IPS-18a (cell line): ENCODE measurements around the gene JAZF1.
"Not testable (repeated sequence)": the region's sequence is repeated elsewhere in the genome, so short reads cannot be mapped to it uniquely, and the experiment has no call there.

Experiments used
- H3K27ac ChIP-seq: one replicate; pipeline ENCODE4 v1.5.1; 2013; ENCODE audit warnings: low read length
- H3K27me3 ChIP-seq: one replicate; pipeline ENCODE4 v1.6.1; 2013; ENCODE audit warnings: mild to moderate bottlenecking, low read length; ENCODE audit not compliant: control insufficient read depth, insufficient read depth
- H3K36me3 ChIP-seq: one replicate; pipeline ENCODE4 v1.6.1; 2013; ENCODE audit warnings: low read depth, low read length; ENCODE audit not compliant: control insufficient read depth
- H3K4me1 ChIP-seq: one replicate; pipeline ENCODE4 v1.6.1; 2013; ENCODE audit warnings: low read depth, low read length; ENCODE audit not compliant: control insufficient read depth
- H3K4me3 ChIP-seq: one replicate; pipeline ENCODE4 v1.5.1; 2013; ENCODE audit warnings: low read length
- H3K9ac ChIP-seq: one replicate; pipeline ENCODE4 v1.6.1; 2013; ENCODE audit warnings: mild to moderate bottlenecking, low read length, moderate library complexity
- H3K9me3 ChIP-seq: one replicate; pipeline ENCODE4 v1.6.1; 2013; ENCODE audit warnings: low read depth, low read length; ENCODE audit not compliant: control insufficient read depth

The JAZF1 gene

GRCh38 chr7:28028471-28028870 is 152.1 kb downstream of the JAZF1 start:
- H3K27me3 ChIP-seq = no peaks in the 10 kb centered on the region

GRCh38 chr7:28026237-28026636 is 154.4 kb downstream of the JAZF1 start:
- no peak overlapping the region for H3K4me3 ChIP-seq
- no peaks in the 10 kb centered on the region for H3K27me3 ChIP-seq
- no peaks in the 10 kb centered on the region for H3K4me1 ChIP-seq
- H3K9ac ChIP-seq = no peak overlapping the region
- H3K9me3 ChIP-seq = no peaks in the 10 kb centered on the region
- no peak overlapping the region for H3K27ac ChIP-seq
- H3K36me3 ChIP-seq = no peaks in the 10 kb centered on the region

More at GRCh38 chr7:28028471-28028870, 152.1 kb downstream of the JAZF1 start:
- no peak overlapping the region for H3K4me3 ChIP-seq
- H3K27ac ChIP-seq = no peak overlapping the region
- no peaks in the 10 kb centered on the region for H3K9me3 ChIP-seq
- H3K9ac ChIP-seq = no peak overlapping the region
- H3K4me1 ChIP-seq = no peaks in the 10 kb centered on the region
- no peaks in the 10 kb centered on the region for H3K36me3 ChIP-seq

DNA sequence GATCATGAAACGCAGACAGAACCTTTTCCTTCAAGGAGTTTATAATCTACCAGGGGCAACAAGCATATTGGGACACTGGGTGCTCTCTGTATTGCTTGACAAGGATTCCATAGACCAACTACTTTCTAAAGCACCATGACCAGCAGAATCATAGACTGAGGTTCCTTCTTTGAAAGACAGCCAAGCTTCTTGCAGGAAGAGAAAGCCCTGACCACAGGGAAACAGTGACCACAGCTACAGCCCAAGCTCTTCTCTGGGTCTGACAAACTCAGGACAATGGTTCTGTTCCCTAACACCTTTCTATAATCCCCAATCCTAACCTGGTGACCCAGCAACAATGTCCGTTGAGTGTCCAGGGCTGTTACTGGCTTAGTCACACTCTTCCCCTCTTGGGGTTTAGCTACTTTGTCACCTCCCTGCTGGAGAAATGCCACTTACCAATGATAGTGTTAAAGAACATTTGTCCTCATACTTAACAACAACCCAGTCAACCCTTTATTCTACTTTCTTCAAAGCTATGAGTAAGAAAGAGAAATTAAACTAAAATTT is 155.7 kb downstream of the JAZF1 start:
- no peaks in the 10 kb centered on the region for H3K36me3 ChIP-seq
- H3K27ac ChIP-seq = no peak overlapping the region
- no peaks in the 10 kb centered on the region for H3K9me3 ChIP-seq

GRCh38 chr7:28020302-28020940 is 160.2 kb downstream of the JAZF1 start:
- peaks cover 6% of the 10 kb centered on the region for H3K4me1 ChIP-seq
- no peak overlapping the region for H3K9ac ChIP-seq
- H3K4me3 ChIP-seq = no peak overlapping the region
- no peaks in the 10 kb centered on the region for H3K36me3 ChIP-seq
- H3K9me3 ChIP-seq = no peaks in the 10 kb centered on the region
- no peaks in the 10 kb centered on the region for H3K27me3 ChIP-seq
- no peak overlapping the region for H3K27ac ChIP-seq

More for the DNA sequence above, 155.7 kb downstream of the JAZF1 start:
- Histone ChIP-seq H3K27me3 (no peaks in the 10 kb centered on the region), H3K4me3 (no peak overlapping the region), H3K9ac (no peak overlapping the region), H3K4me1 (peaks cover 4% of the 10 kb centered on the region)

DNA sequence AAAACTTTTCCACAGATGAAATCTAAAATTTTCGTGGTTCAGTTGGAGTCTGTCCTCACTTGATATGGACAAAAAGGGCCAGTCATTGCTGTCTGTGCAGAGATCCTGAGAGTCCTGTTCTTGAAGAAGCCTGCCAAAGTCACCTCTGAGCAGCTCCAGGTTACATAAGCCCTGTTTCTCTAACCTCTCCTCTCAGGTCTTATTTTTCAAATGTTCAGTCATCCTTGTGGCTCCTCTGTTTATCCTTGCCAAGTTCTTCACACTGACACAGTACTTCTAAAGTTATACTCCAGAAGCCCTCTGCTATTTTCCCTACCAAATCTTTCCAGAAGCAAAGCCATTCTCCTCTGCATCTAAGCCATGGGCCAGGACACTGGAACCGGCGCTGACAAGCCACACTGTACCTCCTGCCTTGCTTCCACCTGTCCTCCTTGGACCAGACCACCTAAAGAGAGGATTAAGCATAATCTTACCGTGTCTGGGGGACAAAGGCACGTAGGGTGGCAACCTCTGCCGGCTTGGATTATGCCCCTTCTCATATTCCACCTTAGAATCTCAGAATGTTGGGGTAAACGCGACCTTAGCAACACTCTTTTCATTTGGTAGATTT is 161.6 kb downstream of the JAZF1 start:
- Histone ChIP-seq H3K9ac (no peak overlapping the region), H3K9me3 (peaks cover 3% of the 10 kb centered on the region), H3K4me1 (peaks cover 6% of the 10 kb centered on the region), H3K4me3 (no peak overlapping the region), H3K27me3 (no peaks in the 10 kb centered on the region), H3K27ac (no peak overlapping the region), H3K36me3 (no peaks in the 10 kb centered on the region)

DNA sequence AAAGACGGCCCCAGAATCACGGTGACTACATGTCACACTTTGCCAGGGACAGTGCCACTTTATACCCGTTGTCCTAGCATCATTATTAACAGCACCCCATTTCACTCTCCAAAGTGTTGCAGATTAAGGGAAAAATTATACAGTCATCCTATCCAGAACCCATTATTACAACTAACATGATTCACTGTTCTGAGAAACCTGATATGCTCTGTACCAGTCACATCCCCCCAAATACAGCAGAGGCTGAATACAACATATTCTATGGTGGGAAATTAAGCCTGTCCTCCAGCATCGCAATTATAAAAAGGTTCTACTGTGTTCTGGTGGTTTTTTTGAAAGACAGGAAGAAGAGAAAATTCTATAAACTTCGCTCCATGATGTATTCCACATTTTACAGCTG is 162.1 kb downstream of the JAZF1 start:
- no peak overlapping the region for H3K27ac ChIP-seq

GRCh38 chr7:28018020-28018419 is 162.6 kb downstream of the JAZF1 start:
- no peak overlapping the region for H3K27ac ChIP-seq
- H3K27me3 ChIP-seq = no peaks in the 10 kb centered on the region
- no peak overlapping the region for H3K9ac ChIP-seq
- H3K4me1 ChIP-seq = peaks cover 6% of the 10 kb centered on the region
- H3K9me3 ChIP-seq = peaks cover 3% of the 10 kb centered on the region
- no peak overlapping the region for H3K4me3 ChIP-seq
- H3K36me3 ChIP-seq = no peaks in the 10 kb centered on the region

More for the DNA sequence above, 162.1 kb downstream of the JAZF1 start:
- Histone ChIP-seq H3K4me3 (no peak overlapping the region), H3K36me3 (no peaks in the 10 kb centered on the region), H3K9me3 (peaks cover 3% of the 10 kb centered on the region), H3K9ac (no peak overlapping the region), H3K4me1 (peaks cover 6% of the 10 kb centered on the region), H3K27me3 (no peaks in the 10 kb centered on the region)

DNA sequence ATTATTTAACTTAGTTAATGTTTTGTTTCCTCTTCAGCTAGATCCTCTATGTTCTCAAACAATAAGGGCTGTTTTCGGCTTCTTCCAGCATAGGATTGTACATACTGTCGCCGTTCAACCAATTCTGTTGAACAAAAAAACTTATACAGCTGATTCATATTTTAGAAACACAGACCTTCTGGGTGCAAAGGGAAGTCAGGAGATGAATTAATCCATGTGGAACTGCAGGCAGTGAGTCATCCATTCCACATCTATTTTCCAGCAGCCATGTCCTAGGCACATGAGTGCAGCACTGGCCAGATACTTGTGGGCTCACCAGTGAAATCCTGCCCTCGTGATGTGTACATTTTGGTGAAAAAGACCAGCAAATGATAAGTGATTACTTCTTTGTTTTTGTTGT is 163.2 kb downstream of the JAZF1 start:
- peaks cover 6% of the 10 kb centered on the region for H3K4me1 ChIP-seq
- H3K27ac ChIP-seq = no peak overlapping the region
- H3K4me3 ChIP-seq = no peak overlapping the region
- H3K27me3 ChIP-seq = no peaks in the 10 kb centered on the region
- no peaks in the 10 kb centered on the region for H3K36me3 ChIP-seq
- H3K9ac ChIP-seq = no peak overlapping the region
- peaks cover 3% of the 10 kb centered on the region for H3K9me3 ChIP-seq

- Histone ChIP-seq H3K4me3 (no peak overlapping the region), H3K9me3 (peaks cover 3% of the 10 kb centered on the region), H3K9ac (no peak overlapping the region), H3K27me3 (no peaks in the 10 kb centered on the region), H3K36me3 (no peaks in the 10 kb centered on the region), H3K27ac (no peak overlapping the region), H3K4me1 (peaks cover 6% of the 10 kb centered on the region)
Observed at GRCh38 chr7:28016297-28016696, 164.3 kb downstream of the JAZF1 start.

DNA sequence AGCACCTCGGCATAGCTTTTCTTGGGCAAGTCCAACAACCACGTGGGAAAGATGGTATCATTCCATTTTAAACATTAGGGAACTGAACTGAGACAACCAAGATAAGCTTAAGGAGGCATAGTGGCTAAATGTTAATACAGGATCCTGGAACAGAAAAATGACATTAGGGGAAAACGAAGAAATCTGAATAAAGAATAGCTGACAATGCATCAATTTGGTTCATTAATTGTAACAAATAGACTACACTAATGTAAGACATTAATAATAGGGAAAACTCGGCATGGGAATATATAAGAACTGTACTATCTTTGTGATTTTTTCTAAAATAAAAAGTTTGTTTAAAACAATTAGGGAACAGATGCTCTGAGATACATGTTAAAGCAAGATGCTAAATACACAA is 165.4 kb downstream of the JAZF1 start:
- no peak overlapping the region for H3K27ac ChIP-seq
- peaks cover 5% of the 10 kb centered on the region for H3K4me1 ChIP-seq
- H3K4me3 ChIP-seq = no peak overlapping the region
- no peaks in the 10 kb centered on the region for H3K36me3 ChIP-seq
- H3K9me3 ChIP-seq = peaks cover 3% of the 10 kb centered on the region
- H3K9ac ChIP-seq = no peak overlapping the region
- no peaks in the 10 kb centered on the region for H3K27me3 ChIP-seq

DNA sequence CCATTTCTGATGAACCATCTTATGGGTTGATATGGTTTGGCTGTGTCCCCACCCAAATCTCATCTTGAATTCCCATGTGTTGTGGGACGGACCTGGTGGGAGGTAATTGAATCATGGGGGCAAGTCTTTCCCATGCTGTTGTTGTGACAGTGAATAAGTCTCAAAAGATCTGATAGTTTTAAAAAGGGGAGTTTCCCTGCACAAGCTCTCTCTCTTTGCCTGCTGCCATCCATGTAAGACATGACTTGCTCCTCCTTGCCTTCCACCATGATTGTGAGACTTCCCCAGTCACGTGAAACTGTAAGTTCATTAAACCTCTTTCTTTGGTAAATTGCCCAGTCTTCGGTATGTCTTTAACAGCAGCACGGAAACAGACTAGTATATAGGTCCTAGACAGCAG is 166.3 kb downstream of the JAZF1 start:
- not testable (repeated sequence) for H3K9ac ChIP-seq, H3K36me3 ChIP-seq, H3K4me3 ChIP-seq, H3K9me3 ChIP-seq, H3K27me3 ChIP-seq, H3K27ac ChIP-seq, H3K4me1 ChIP-seq

GRCh38 chr7:28013441-28013840 is 167.2 kb downstream of the JAZF1 start:
- no peak overlapping the region for H3K27ac ChIP-seq
- no peaks in the 10 kb centered on the region for H3K27me3 ChIP-seq
- H3K4me3 ChIP-seq = no peak overlapping the region
- peaks cover 3% of the 10 kb centered on the region for H3K9me3 ChIP-seq
- H3K36me3 ChIP-seq = no peaks in the 10 kb centered on the region
- H3K4me1 ChIP-seq = no peaks in the 10 kb centered on the region
- no peak overlapping the region for H3K9ac ChIP-seq
